CD14-positive monocyte (primary cell): ENCODE measurements around the gene NDUFB5. TPM values are rescaled to one million over a fixed set of nuclear protein-coding genes. Genes with fewer than 3 reads are reported as not detected.

Experiments
- DNase-seq, 3 donors: peaks; one replicate each; pipeline ENCODE4 v3.0.0-alpha.2; 2011 to 2022
- H2AFZ ChIP-seq: 2 replicates; pipeline ENCODE4 v1.6.0; 2012; ENCODE audit warnings: mild to moderate bottlenecking, low read depth, low read length, inconsistent platforms; ENCODE audit not compliant: insufficient read depth, poor library complexity, severe bottlenecking
- H3K27ac ChIP-seq, 2 donors: 1 replicate in 1 of 2; 2 replicates in 1 of 2; pipeline ENCODE4 v1.5.1; 2012 to 2013; ENCODE audit warnings: low read length in 2 of 2, control low read depth in 1 of 2, inconsistent platforms in 1 of 2, low read depth in 1 of 2, mild to moderate bottlenecking in 1 of 2
- H3K27me3 ChIP-seq, 2 donors: one replicate each; pipeline versions ENCODE4 v1.6.0 to v1.6.1; 2011 to 2013; ENCODE audit warnings: low read length in 2 of 2; ENCODE audit not compliant: control insufficient read depth in 2 of 2, insufficient read depth in 2 of 2
- H3K36me3 ChIP-seq, 2 donors: replicated peaks in 1 of 2; 1 replicate in 1 of 2; 2 replicates in 1 of 2; pipeline versions ENCODE4 v1.5.1 to v1.6.1; 2012 to 2013; ENCODE audit warnings: low read length in 2 of 2, control low read depth in 1 of 2, inconsistent platforms in 1 of 2, mild to moderate bottlenecking in 1 of 2; ENCODE audit not compliant: insufficient read depth in 2 of 2, control insufficient read depth in 1 of 2
- H3K4me1 ChIP-seq, 2 donors: 1 replicate in 1 of 2; 2 replicates in 1 of 2; pipeline versions ENCODE4 v1.5.1 to v1.6.1; 2012 to 2013; ENCODE audit warnings: low read length in 2 of 2, control low read depth in 1 of 2, inconsistent platforms in 1 of 2, mild to moderate bottlenecking in 1 of 2, moderate library complexity in 1 of 2; ENCODE audit not compliant: insufficient read depth in 2 of 2, control insufficient read depth in 1 of 2
- H3K4me2 ChIP-seq: replicated peaks from 2 replicates; pipeline ENCODE3; 2012; ENCODE audit warnings: low read length, moderate library complexity, mild to moderate bottlenecking; ENCODE audit not compliant: poor library complexity, severe bottlenecking; ENCODE audit errors: extremely low read depth
- H3K4me3 ChIP-seq, 3 experiments: fragments of 200-600 bp in 1 of 3; sonication (generic) in 1 of 3; replicated peaks in 1 of 3; 1 replicate in 2 of 3; 2 replicates in 1 of 3; pipeline ENCODE4 v1.5.1; 2011 to 2013; ENCODE audit warnings: low read length in 3 of 3, mild to moderate bottlenecking in 3 of 3, control low read depth in 2 of 3, low read depth in 2 of 3, inconsistent platforms in 1 of 3, moderate library complexity in 1 of 3
- H3K79me2 ChIP-seq: 2 replicates; pipeline ENCODE4 v1.6.0; 2012; ENCODE audit warnings: mild to moderate bottlenecking, control low read depth, inconsistent platforms, low read length, moderate library complexity; ENCODE audit not compliant: insufficient read depth
- H3K9ac ChIP-seq: 2 replicates; pipeline ENCODE4 v1.6.0; 2017; ENCODE audit warnings: low read length, mild to moderate bottlenecking; ENCODE audit not compliant: insufficient read depth, poor library complexity, severe bottlenecking
- H3K9me3 ChIP-seq, 2 donors: replicated peaks in 1 of 2; 1 replicate in 1 of 2; 2 replicates in 1 of 2; pipeline versions ENCODE4 v1.5.1 to v1.6.1; 2012 to 2013; ENCODE audit warnings: low read length in 2 of 2, control low read depth in 1 of 2; ENCODE audit not compliant: control insufficient read depth in 1 of 2, insufficient read depth in 1 of 2
- H4K20me1 ChIP-seq: 2 replicates; pipeline ENCODE4 v1.6.0; 2012; ENCODE audit warnings: mild to moderate bottlenecking, low read length, control low read depth, moderate library complexity; ENCODE audit not compliant: insufficient read depth
- H3K27ac Mint-ChIP-seq, 7 donors: one replicate each; pipeline ENCODE4 v1.8.0; 2020; ENCODE audit warnings: mild to moderate bottlenecking in 7 of 7, mixed read lengths in 7 of 7, moderate library complexity in 6 of 7, inconsistent platforms in 2 of 7
- H3K27me3 Mint-ChIP-seq, 3 donors: one replicate each; pipeline ENCODE4 v1.8.0; 2021 to 2022; ENCODE audit warnings: low read depth in 3 of 3, mild to moderate bottlenecking in 3 of 3, mixed read lengths in 3 of 3, moderate library complexity in 3 of 3, inconsistent platforms in 1 of 3
- H3K36me3 Mint-ChIP-seq, 2 donors: one replicate each; pipeline ENCODE4 v1.8.0; 2020; ENCODE audit warnings: mixed read lengths in 2 of 2, inconsistent platforms in 1 of 2, mild to moderate bottlenecking in 1 of 2
- H3K4me1 Mint-ChIP-seq: one replicate; pipeline ENCODE4 v1.8.0; 2020; ENCODE audit warnings: mild to moderate bottlenecking, mixed read lengths
- H3K4me3 Mint-ChIP-seq, 2 donors: one replicate each; pipeline ENCODE4 v1.8.0; 2020; ENCODE audit warnings: mild to moderate bottlenecking in 2 of 2, mixed read lengths in 2 of 2, moderate library complexity in 1 of 2
- H3K9me3 Mint-ChIP-seq, 7 donors: one replicate each; pipeline ENCODE4 v1.8.0; 2020 to 2022; ENCODE audit warnings: mixed read lengths in 7 of 7, mild to moderate bottlenecking in 6 of 7, moderate library complexity in 6 of 7, inconsistent platforms in 2 of 7
- WGBS: methylation state at CpG from one replicate; pipeline ENCODE4 v1.1.5; 2013; ENCODE audit warnings: missing lambda C conversion rate; ENCODE audit not compliant: insufficient coverage; 5-methylcytosine and 5-hydroxymethylcytosine counted together
- intact Hi-C, 2 donors: fragments of 100-400 bp; cut with micrococcal nuclease; formaldehyde crosslinking; loops; one replicate each; pipeline versions ENCODE4 v1.15.0 to v1.15.1; 2023
- polyA plus RNA-seq, 3 donors: library from polyadenylated mRNA; depleted of rRNA in 1 of 3; unstranded in 2 of 3; stranded (reverse) in 1 of 3; fragments of 300-500 nt in 2 of 3; fragments of >200 nt in 1 of 3; fragmentation: Illumina TruSeq in 2 of 3; gene quantifications; 1 replicate in 2 of 3; 2 replicates in 1 of 3; pipeline ENCODE4 v1.2.3, GENCODE V29; 2012 to 2021
- TF ChIP-seq, protein P1 (sequence below): fragments of 200-600 bp; IDR thresholded peaks from one replicate; pipeline ENCODE4 v1.8.0; 2022; ENCODE audit warnings: antibody characterized with exemption, mild to moderate bottlenecking

NDUFB5 gene
- polyA plus RNA-seq, 3 donors = 30.8 to 144 (median 132) TPM

DNA sequence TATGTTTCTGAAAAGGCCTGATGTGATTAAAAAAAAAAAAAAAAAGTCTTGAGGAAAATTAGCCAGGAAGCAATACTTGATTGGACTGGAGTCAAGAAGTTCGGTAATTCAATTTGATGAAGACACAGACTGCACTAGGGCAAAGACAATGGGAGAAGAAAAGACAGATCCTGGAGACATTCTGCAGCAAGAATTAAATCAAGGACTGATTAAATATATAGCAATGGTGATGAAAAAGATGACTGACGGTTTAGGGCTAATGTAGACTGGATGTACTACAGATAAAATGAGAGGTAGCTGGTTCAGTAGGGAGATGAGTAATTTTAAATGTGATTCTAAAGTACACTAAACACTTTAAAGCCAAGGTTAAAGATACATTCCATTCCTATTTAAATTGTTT lies 13.9 kb upstream of the NDUFB5 start:
- H3K9me3 ChIP-seq = no peaks in the 10 kb centered on the region
- H4K20me1 ChIP-seq = no peaks in the 10 kb centered on the region
- no peak overlapping the region for H2AFZ ChIP-seq
- H3K27ac Mint-ChIP-seq = peak overlapping the region in 1 of 7 donors; percentile 26
- no peak overlapping the region for H3K27ac ChIP-seq
- H3K4me3 ChIP-seq = no peak overlapping the region
- TF ChIP-seq, protein P1, sequence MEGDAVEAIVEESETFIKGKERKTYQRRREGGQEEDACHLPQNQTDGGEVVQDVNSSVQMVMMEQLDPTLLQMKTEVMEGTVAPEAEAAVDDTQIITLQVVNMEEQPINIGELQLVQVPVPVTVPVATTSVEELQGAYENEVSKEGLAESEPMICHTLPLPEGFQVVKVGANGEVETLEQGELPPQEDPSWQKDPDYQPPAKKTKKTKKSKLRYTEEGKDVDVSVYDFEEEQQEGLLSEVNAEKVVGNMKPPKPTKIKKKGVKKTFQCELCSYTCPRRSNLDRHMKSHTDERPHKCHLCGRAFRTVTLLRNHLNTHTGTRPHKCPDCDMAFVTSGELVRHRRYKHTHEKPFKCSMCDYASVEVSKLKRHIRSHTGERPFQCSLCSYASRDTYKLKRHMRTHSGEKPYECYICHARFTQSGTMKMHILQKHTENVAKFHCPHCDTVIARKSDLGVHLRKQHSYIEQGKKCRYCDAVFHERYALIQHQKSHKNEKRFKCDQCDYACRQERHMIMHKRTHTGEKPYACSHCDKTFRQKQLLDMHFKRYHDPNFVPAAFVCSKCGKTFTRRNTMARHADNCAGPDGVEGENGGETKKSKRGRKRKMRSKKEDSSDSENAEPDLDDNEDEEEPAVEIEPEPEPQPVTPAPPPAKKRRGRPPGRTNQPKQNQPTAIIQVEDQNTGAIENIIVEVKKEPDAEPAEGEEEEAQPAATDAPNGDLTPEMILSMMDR = no peak
- no peaks in the 10 kb centered on the region for H3K9me3 Mint-ChIP-seq
- H3K27me3 ChIP-seq = no peaks in the 10 kb centered on the region
- H3K36me3 Mint-ChIP-seq = peaks cover 69 to 89% of the 10 kb centered on the region in 2 donors
- 100% methylated on average over 1 of the region's 2 CpGs for WGBS
- no peak overlapping the region for H3K9ac ChIP-seq
- H3K4me2 ChIP-seq = no peak overlapping the region
- peaks cover 91 to 100% of the 10 kb centered on the region in 2 donors for H3K36me3 ChIP-seq
- intact Hi-C loops = no loop called here
- no peaks in the 10 kb centered on the region for H3K27me3 Mint-ChIP-seq
- no peaks in the 10 kb centered on the region for H3K79me2 ChIP-seq
- no peak for DNase-seq
- no peak overlapping the region for H3K4me3 Mint-ChIP-seq
- H3K4me1 Mint-ChIP-seq = no peaks in the 10 kb centered on the region
- no peaks in the 10 kb centered on the region for H3K4me1 ChIP-seq

DNA sequence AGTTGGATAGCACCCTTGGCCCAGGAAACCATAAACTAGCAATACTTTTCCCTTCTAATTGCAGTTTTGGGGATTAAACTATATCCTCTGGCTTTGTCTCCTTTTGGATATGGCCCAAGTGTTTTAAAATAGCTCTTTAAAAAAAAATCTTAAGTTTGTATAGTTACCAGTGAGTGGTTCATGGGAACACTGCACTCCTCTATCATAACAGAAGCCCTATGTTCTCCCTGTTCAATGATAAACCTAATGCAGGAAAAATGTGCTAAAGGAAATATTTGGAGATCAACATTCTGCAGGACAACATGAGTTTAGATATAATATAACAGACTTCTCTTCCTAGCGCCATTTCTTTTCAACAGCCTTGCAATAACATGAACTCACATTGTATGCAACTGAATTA lies 13.3 kb upstream of the NDUFB5 start:
- H3K27me3 Mint-ChIP-seq = no peaks in the 10 kb centered on the region
- DNase-seq = no peak
- H3K27ac Mint-ChIP-seq = no peak overlapping the region
- TF ChIP-seq, protein P1 = no peak
- peaks cover 91 to 100% of the 10 kb centered on the region in 2 donors for H3K36me3 ChIP-seq
- peaks cover under 1% of the 10 kb centered on the region for H3K79me2 ChIP-seq
- H3K9me3 Mint-ChIP-seq = no peaks in the 10 kb centered on the region
- intact Hi-C loops = no loop called here
- WGBS = no CpG with 5 or more reads among the region's 1 CpG
- no peak overlapping the region for H3K9ac ChIP-seq
- peaks cover 69 to 88% of the 10 kb centered on the region in 2 donors for H3K36me3 Mint-ChIP-seq
- H3K4me2 ChIP-seq = no peak overlapping the region
- no peaks in the 10 kb centered on the region for H4K20me1 ChIP-seq
- H3K9me3 ChIP-seq = no peaks in the 10 kb centered on the region
- H3K4me3 ChIP-seq = no peak overlapping the region
- H2AFZ ChIP-seq = no peak overlapping the region
- no peak overlapping the region for H3K4me3 Mint-ChIP-seq
- H3K4me1 Mint-ChIP-seq = no peaks in the 10 kb centered on the region
- no peak overlapping the region for H3K27ac ChIP-seq
- H3K4me1 ChIP-seq = no peaks in the 10 kb centered on the region
- H3K27me3 ChIP-seq = no peaks in the 10 kb centered on the region
